ENCODE data around the gene IGSF9. TPM values are rescaled to one million over a fixed set of nuclear protein-coding genes. Genes with fewer than 3 reads are reported as not detected.

Gene IGSF9
- total RNA-seq, 1 donor: under 0.01 TPM

DNA sequence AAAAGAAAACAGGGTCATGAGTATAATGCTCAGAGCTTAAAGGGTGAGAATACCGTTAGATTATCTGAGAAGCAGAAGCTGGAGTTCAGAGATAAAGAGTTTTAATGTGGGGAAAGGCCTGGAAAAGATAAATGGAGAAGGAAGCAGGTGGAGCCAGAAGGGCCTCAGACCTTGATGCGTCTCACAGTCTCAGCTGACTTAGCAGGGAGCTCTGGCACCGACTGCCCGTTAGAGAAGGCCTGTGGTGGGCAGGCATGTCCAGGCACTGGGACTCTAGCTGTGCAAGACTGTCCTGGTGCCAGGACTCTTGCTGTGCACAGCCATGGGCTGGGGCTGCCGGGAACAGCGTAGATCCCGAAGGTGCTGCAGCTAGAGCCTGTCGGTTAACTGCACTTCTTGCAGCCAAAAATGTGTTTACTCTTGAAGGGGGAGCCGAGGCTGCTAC is 12.4 kb upstream of the IGSF9 start:
- Histone ChIP-seq H3K4me2 (ENCODE audit: insufficient read depth, low read length) (no peak overlapping the region), H3K27ac (ENCODE audit: low read depth, low read length) (no peak overlapping the region), H3K79me2 (ENCODE audit: insufficient read depth, low read length) (peaks cover 13% of the 10 kb centered on the region), H3K4me3 (ENCODE audit: insufficient read depth, low read length) (no peak overlapping the region), H4K20me1 (ENCODE audit: insufficient read depth, low read length) (no peaks in the 10 kb centered on the region), H2AFZ (ENCODE audit: low read length) (peak overlapping the region; percentile 42), H3K4me1 (ENCODE audit: insufficient read depth, low read length) (peaks cover 19% of the 10 kb centered on the region), H3K27me3 (ENCODE audit: insufficient read depth, low read length) (no peaks in the 10 kb centered on the region), H3K9me3 (ENCODE audit: low read depth, low read length) (no peaks in the 10 kb centered on the region), H3K36me3 (ENCODE audit: insufficient read depth, low read length) (no peaks in the 10 kb centered on the region)
- no peak for DNase-seq (ENCODE audit: insufficient read length, low spot score, missing footprints)
- TF ChIP-seq, protein P1, sequence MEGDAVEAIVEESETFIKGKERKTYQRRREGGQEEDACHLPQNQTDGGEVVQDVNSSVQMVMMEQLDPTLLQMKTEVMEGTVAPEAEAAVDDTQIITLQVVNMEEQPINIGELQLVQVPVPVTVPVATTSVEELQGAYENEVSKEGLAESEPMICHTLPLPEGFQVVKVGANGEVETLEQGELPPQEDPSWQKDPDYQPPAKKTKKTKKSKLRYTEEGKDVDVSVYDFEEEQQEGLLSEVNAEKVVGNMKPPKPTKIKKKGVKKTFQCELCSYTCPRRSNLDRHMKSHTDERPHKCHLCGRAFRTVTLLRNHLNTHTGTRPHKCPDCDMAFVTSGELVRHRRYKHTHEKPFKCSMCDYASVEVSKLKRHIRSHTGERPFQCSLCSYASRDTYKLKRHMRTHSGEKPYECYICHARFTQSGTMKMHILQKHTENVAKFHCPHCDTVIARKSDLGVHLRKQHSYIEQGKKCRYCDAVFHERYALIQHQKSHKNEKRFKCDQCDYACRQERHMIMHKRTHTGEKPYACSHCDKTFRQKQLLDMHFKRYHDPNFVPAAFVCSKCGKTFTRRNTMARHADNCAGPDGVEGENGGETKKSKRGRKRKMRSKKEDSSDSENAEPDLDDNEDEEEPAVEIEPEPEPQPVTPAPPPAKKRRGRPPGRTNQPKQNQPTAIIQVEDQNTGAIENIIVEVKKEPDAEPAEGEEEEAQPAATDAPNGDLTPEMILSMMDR (IDR thresholded peaks at IDR 0.05; ENCODE audit: extremely low read depth, low read depth, low read length): no peak

- no peaks in the 10 kb centered on the region for H4K20me1 ChIP-seq (ENCODE audit: insufficient read depth, low read length)
These were observed 10.0 kb upstream of the IGSF9 start for GRCh38 chr1:159955456-159955855.

GRCh38 chr1:159953536-159954515 is 8.4 kb upstream of the IGSF9 start, which contains the start of gene SLAMF9:
SLAMF9 (minus strand) TSS chr1:159954237; CDS start chr1:159954137, 100 bp downstream.
- DNase-seq (ENCODE audit: insufficient read length, low spot score, missing footprints): peak; percentile 93

More at GRCh38 chr1:159955456-159955855, 10.0 kb upstream of the IGSF9 start:
- TF ChIP-seq, protein P1 (IDR thresholded peaks at IDR 0.05; ENCODE audit: extremely low read depth, low read depth, low read length): no peak
- no peaks in the 10 kb centered on the region for H3K36me3 ChIP-seq (ENCODE audit: insufficient read depth, low read length)
- H3K4me1 ChIP-seq (ENCODE audit: insufficient read depth, low read length): peaks cover 11% of the 10 kb centered on the region
- no peak overlapping the region for H2AFZ ChIP-seq (ENCODE audit: low read length)
- DNase-seq (ENCODE audit: insufficient read length, low spot score, missing footprints): no peak
- H3K27ac ChIP-seq (ENCODE audit: low read depth, low read length): no peak overlapping the region
- H3K4me2 ChIP-seq (ENCODE audit: insufficient read depth, low read length): no peak overlapping the region
- H3K9me3 ChIP-seq (ENCODE audit: low read depth, low read length): no peaks in the 10 kb centered on the region
- H3K27me3 ChIP-seq (ENCODE audit: insufficient read depth, low read length): no peaks in the 10 kb centered on the region
- H3K79me2 ChIP-seq (ENCODE audit: insufficient read depth, low read length): no peaks in the 10 kb centered on the region
- H3K4me3 ChIP-seq (ENCODE audit: insufficient read depth, low read length): no peak overlapping the region

More at GRCh38 chr1:159953536-159954515, 8.4 kb upstream of the IGSF9 start, which contains the start of gene SLAMF9:
- TF ChIP-seq, protein P1 (IDR thresholded peaks at IDR 0.05; ENCODE audit: extremely low read depth, low read depth, low read length): no peak
- no peak within 1 kb of the TSS for H3K27ac ChIP-seq (ENCODE audit: low read depth, low read length)
- H3K36me3 ChIP-seq (ENCODE audit: insufficient read depth, low read length): no peaks in the 10 kb centered on the region
- H3K4me1 ChIP-seq (ENCODE audit: insufficient read depth, low read length): peaks cover 6% of the 10 kb centered on the region
- peak within 1 kb of the TSS; percentile 37 for H3K4me3 ChIP-seq (ENCODE audit: insufficient read depth, low read length)
- H3K27me3 ChIP-seq (ENCODE audit: insufficient read depth, low read length): no peaks in the 10 kb centered on the region
- no peaks in the 10 kb centered on the region for H3K9me3 ChIP-seq (ENCODE audit: low read depth, low read length)
- no peaks in the 10 kb centered on the region for H4K20me1 ChIP-seq (ENCODE audit: insufficient read depth, low read length)
- H3K4me2 ChIP-seq (ENCODE audit: insufficient read depth, low read length): peak within 1 kb of the TSS; percentile 61
- peak within 1 kb of the TSS; percentile 63 for H2AFZ ChIP-seq (ENCODE audit: low read length)
- no peaks in the 10 kb centered on the region for H3K79me2 ChIP-seq (ENCODE audit: insufficient read depth, low read length)
